ENCODE data around the gene METAP1D.

- TF ChIP-seq CTCF (IDR thresholded peaks at IDR 0.05): no peak
- no peak for TF ChIP-seq POLR2A (IDR thresholded peaks at IDR 0.05)
- no peak for TF ChIP-seq EP300 (IDR thresholded peaks at IDR 0.05)
- no peak for TF ChIP-seq POLR2AphosphoS5 (IDR thresholded peaks at IDR 0.05)
Observed at GRCh38 chr2:172021955-172022354, 22.2 kb downstream of the METAP1D start.
